Lower leg skin (tissue), 3 donors: Measurements from ENCODE around the gene MAPT.

Source experiments
- POLR2A ChIP-seq, 2 donors: fragments of 450-650 bp; IDR thresholded peaks; one replicate each; pipeline ENCODE4 v1.6.1; 2016 to 2017; ENCODE audit warnings: antibody characterized with exemption in 2 of 2, mild to moderate bottlenecking in 1 of 2, moderate library complexity in 1 of 2
- TF ChIP-seq, protein P1 (sequence below), 3 donors: fragments of 450-650 bp; IDR thresholded peaks; one replicate each; pipeline ENCODE4 v1.5.1; 2016; ENCODE audit warnings: antibody characterized with exemption in 3 of 3, mild to moderate bottlenecking in 3 of 3, moderate library complexity in 2 of 3

- TF ChIP-seq POLR2A (IDR thresholded peaks at IDR 0.05) = no peak
- TF ChIP-seq, protein P1, sequence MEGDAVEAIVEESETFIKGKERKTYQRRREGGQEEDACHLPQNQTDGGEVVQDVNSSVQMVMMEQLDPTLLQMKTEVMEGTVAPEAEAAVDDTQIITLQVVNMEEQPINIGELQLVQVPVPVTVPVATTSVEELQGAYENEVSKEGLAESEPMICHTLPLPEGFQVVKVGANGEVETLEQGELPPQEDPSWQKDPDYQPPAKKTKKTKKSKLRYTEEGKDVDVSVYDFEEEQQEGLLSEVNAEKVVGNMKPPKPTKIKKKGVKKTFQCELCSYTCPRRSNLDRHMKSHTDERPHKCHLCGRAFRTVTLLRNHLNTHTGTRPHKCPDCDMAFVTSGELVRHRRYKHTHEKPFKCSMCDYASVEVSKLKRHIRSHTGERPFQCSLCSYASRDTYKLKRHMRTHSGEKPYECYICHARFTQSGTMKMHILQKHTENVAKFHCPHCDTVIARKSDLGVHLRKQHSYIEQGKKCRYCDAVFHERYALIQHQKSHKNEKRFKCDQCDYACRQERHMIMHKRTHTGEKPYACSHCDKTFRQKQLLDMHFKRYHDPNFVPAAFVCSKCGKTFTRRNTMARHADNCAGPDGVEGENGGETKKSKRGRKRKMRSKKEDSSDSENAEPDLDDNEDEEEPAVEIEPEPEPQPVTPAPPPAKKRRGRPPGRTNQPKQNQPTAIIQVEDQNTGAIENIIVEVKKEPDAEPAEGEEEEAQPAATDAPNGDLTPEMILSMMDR (IDR thresholded peaks at IDR 0.05) = no peak
Measured at GRCh38 chr17:46046957-46047356, 152.6 kb downstream of the MAPT start.
